ENCODE results near the gene CDC42BPB.

DNA sequence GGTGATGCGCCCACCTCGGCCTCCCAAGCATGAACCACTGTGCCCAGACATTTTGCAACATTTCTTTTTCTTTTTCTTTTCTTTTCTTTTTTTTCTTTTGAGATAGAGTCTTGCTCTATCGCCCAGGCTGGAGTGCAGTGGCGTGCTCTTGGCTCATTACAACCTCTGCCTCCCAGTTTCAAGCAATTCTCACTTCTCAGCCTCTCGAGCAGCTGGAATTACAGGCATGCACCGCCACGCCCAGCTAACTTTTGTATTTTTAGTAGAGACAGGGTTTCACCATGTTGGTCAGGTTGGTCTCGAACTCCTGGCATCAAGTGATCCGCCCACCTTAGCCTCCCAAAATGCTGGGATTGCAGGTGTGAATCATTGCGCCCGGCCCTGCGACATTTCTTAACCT is 7.6 kb upstream of the CDC42BPB start:
- TF ChIP-seq CTCF (IDR thresholded peaks at IDR 0.05), result no peak
- TF ChIP-seq POLR2A (IDR thresholded peaks at IDR 0.05), result no peak

All from Peyer's patch (tissue), 4 donors.